Measurements from ENCODE around the gene FN3K.

Gene FN3K

DNA sequence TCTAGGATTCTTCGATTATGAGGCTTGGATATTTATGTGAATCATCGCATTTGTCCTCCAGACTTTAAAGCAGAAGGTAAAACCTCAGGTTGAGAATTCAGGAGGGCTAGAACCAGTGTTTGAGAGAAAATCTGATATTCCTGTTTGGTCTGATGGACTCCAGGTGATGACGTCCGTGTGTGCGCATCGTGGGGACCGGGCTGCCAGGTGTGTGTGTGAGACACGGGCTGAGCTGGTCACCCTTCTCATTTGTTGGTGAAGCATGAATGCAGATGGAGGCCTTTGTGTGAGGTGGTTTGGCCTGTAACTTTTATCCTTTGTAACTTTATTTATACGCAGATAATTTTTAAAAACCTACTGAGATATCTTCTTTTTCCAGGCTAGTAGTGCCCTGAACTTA lies 61.6 kb downstream of the FN3K start:
- H3K4me3 ChIP-seq (ENCODE audit: low read depth, low read length): no peak overlapping the region
- no peak overlapping the region for H3K27ac ChIP-seq
- DNase-seq: no peak
- no peaks in the 10 kb centered on the region for H3K27me3 ChIP-seq (replicated peaks)
- TF ChIP-seq, protein P1, sequence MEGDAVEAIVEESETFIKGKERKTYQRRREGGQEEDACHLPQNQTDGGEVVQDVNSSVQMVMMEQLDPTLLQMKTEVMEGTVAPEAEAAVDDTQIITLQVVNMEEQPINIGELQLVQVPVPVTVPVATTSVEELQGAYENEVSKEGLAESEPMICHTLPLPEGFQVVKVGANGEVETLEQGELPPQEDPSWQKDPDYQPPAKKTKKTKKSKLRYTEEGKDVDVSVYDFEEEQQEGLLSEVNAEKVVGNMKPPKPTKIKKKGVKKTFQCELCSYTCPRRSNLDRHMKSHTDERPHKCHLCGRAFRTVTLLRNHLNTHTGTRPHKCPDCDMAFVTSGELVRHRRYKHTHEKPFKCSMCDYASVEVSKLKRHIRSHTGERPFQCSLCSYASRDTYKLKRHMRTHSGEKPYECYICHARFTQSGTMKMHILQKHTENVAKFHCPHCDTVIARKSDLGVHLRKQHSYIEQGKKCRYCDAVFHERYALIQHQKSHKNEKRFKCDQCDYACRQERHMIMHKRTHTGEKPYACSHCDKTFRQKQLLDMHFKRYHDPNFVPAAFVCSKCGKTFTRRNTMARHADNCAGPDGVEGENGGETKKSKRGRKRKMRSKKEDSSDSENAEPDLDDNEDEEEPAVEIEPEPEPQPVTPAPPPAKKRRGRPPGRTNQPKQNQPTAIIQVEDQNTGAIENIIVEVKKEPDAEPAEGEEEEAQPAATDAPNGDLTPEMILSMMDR (IDR thresholded peaks at IDR 0.05; ENCODE audit: low read depth, low read length, missing control alignments): no peak
- in situ Hi-C loops (cut with HindIII; ENCODE audit: low pct_ligation_motif_present, low sequenced_read_pairs): no loop called here
- H3K36me3 ChIP-seq (replicated peaks): no peaks in the 10 kb centered on the region

DNA sequence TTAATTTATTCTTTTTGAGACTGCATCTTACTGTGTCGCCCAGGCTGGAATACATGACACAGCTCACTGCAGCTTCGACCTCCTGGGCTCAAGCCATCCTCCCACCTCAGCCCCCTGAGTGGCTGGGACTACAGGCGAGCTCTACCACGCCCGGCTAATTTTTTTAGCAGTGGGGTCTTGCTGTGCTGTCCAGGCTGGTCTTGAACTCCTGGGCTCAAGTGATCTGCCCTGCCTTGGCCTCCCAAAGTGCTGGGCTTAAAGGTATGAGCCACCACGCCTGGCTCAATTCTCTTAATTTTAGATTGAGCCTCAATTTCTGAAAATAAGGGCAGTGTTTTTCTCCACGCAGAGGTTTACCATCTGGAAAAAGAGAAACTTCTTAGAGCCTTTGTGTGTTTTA lies 63.3 kb downstream of the FN3K start:
- in situ Hi-C loops (cut with HindIII; ENCODE audit: low pct_ligation_motif_present, low sequenced_read_pairs): no loop called here
- H3K4me3 ChIP-seq (ENCODE audit: low read depth, low read length): no peak overlapping the region
- no peak overlapping the region for H3K27ac ChIP-seq
- no peaks in the 10 kb centered on the region for H3K27me3 ChIP-seq (replicated peaks)
- TF ChIP-seq, protein P1 (IDR thresholded peaks at IDR 0.05; ENCODE audit: low read depth, low read length, missing control alignments): no peak
- no peak for DNase-seq
- H3K36me3 ChIP-seq (replicated peaks): no peaks in the 10 kb centered on the region

DNA sequence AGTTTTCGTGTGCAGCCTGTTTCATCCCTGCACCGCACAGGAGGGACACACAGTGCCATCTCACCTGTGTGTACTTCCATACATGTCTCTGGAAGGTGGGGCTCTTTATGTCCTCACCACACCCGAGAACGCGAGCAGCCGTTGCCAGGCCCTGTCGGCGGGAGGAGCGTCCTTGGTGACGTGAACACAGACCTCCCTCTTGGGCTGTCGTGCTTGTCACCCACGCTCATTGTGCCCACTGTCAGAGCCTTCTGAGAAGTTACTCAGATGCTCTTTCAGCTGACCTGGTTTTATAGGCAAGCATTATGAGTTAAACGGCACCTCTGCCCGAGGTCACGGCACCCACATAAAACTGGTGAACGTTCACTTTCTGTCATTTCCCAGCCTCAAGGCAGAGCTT lies 64.2 kb downstream of the FN3K start:
- no peaks in the 10 kb centered on the region for H3K36me3 ChIP-seq (replicated peaks)
- H3K27ac ChIP-seq: no peak overlapping the region
- no peak for DNase-seq
- in situ Hi-C loops (cut with HindIII; ENCODE audit: low pct_ligation_motif_present, low sequenced_read_pairs): no loop called here
- no peaks in the 10 kb centered on the region for H3K27me3 ChIP-seq (replicated peaks)
- no peak overlapping the region for H3K4me3 ChIP-seq (ENCODE audit: low read depth, low read length)
- TF ChIP-seq, protein P1 (IDR thresholded peaks at IDR 0.05; ENCODE audit: low read depth, low read length, missing control alignments): no peak
